OCI-LY1 (cell line): ENCODE measurements around the gene ARHGAP18.

Experiments
- H2AFZ ChIP-seq: fragments of 200-600 bp; sonication (generic), shearing (Covaris generic); 2 replicates; pipeline ENCODE4 v1.6.0; 2014; ENCODE audit warnings: antibody characterized with exemption, mild to moderate bottlenecking, low read length
- H3F3A ChIP-seq: fragments of 200-600 bp; sonication (generic), shearing (Covaris generic); 2 replicates; pipeline ENCODE4 v1.6.0; 2014; ENCODE audit warnings: mild to moderate bottlenecking, antibody characterized with exemption, low read length, moderate library complexity; ENCODE audit not compliant: insufficient read depth
- H3K27ac ChIP-seq: fragments of 200-600 bp; sonication (generic); 2 replicates; pipeline ENCODE4 v1.5.1; 2014; ENCODE audit warnings: low read length, mixed run types, mild to moderate bottlenecking, low read depth; ENCODE audit not compliant: poor library complexity, severe bottlenecking
- H3K27me3 ChIP-seq: fragments of 200-600 bp; sonication (generic); 2 replicates; pipeline ENCODE4 v1.6.0; 2014; ENCODE audit warnings: antibody characterized with exemption, mild to moderate bottlenecking, low read length, moderate library complexity; ENCODE audit not compliant: insufficient read depth
- H3K36me3 ChIP-seq: fragments of 200-600 bp; sonication (generic); 2 replicates; pipeline ENCODE4 v1.6.1; 2014; ENCODE audit warnings: mild to moderate bottlenecking, antibody characterized with exemption, low read length, moderate library complexity, mixed read lengths; ENCODE audit not compliant: insufficient read depth
- H3K4me1 ChIP-seq: fragments of 200-600 bp; sonication (generic); 2 replicates; pipeline ENCODE4 v1.5.1; 2014; ENCODE audit warnings: mild to moderate bottlenecking, low read length, moderate library complexity; ENCODE audit not compliant: insufficient read depth, severe bottlenecking
- H3K4me2 ChIP-seq: fragments of 200-600 bp; sonication (generic), shearing (Covaris generic); 2 replicates; pipeline ENCODE4 v1.6.1; 2014; ENCODE audit warnings: low read length
- H3K4me3 ChIP-seq: fragments of 200-600 bp; sonication (generic); 2 replicates; pipeline ENCODE4 v1.5.1; 2014; ENCODE audit warnings: low read length, low read depth, mild to moderate bottlenecking, mixed read lengths; ENCODE audit not compliant: poor library complexity, severe bottlenecking
- H3K79me2 ChIP-seq: fragments of 200-600 bp; shearing (Covaris generic); 2 replicates; pipeline ENCODE4 v1.6.1; 2016; ENCODE audit warnings: mixed run types, low read length, mixed read lengths; ENCODE audit not compliant: insufficient read depth
- H3K9ac ChIP-seq: fragments of 200-600 bp; sonication (generic), shearing (Covaris generic); 2 replicates; pipeline ENCODE4 v1.6.1; 2014; ENCODE audit warnings: mild to moderate bottlenecking, low read length, mixed read lengths
- H3K9me2 ChIP-seq: fragments of 200-600 bp; sonication (generic), shearing (Covaris generic); 2 replicates; pipeline ENCODE4 v1.6.1; 2014; ENCODE audit warnings: low read depth, mild to moderate bottlenecking, low read length, mixed read lengths
- H3K9me3 ChIP-seq: fragments of 200-600 bp; shearing (Covaris generic); 2 replicates; pipeline ENCODE4 v1.6.1; 2014; ENCODE audit warnings: low read length, mixed read lengths
- H4K20me1 ChIP-seq: fragments of 200-600 bp; sonication (generic), shearing (Covaris generic); 2 replicates; pipeline ENCODE4 v1.6.0; 2016; ENCODE audit warnings: mild to moderate bottlenecking, low read length; ENCODE audit not compliant: insufficient read depth
- CTCF ChIP-seq: fragments of 200-600 bp; sonication (generic), shearing (Covaris generic); IDR thresholded peaks from 2 replicates; pipeline ENCODE4 v1.5.1; 2017; ENCODE audit warnings: mild to moderate bottlenecking, antibody characterized with exemption, low read length, moderate library complexity, mixed read lengths
- EZH2 ChIP-seq: fragments of 200-600 bp; sonication (generic), shearing (Covaris generic); IDR thresholded peaks from 2 replicates; pipeline ENCODE4 v1.8.0; 2017; ENCODE audit warnings: borderline replicate concordance, mixed run types, mild to moderate bottlenecking, antibody characterized with exemption, low read length, moderate library complexity, mixed read lengths

ARHGAP18 gene

DNA sequence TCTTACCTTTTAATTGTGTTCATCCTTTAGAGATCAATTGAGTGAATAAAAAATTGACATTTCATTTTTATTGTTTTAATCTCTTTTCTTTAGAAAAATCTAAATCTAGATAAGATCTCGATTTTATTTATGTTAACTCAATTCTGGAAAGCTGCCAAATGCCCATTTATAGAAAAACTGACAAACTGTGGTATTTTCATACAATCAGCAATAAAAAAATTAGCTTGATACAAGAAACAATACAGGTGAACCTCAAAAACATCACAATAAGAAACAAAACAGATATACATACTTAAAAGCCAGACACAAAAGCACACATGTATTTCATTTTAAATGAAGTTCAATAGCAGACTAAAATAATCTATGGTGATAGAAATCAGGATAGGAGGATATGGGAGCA, 30.0 kb upstream of the ARHGAP18 start:
- no peaks in the 10 kb centered on the region for H3K9me3 ChIP-seq
- H3K27ac ChIP-seq, result no peak overlapping the region
- H4K20me1 ChIP-seq, result no peaks in the 10 kb centered on the region
- no peak overlapping the region for H2AFZ ChIP-seq
- H3K36me3 ChIP-seq, result no peaks in the 10 kb centered on the region
- no peaks in the 10 kb centered on the region for H3K9me2 ChIP-seq
- H3K27me3 ChIP-seq, result no peaks in the 10 kb centered on the region
- H3K79me2 ChIP-seq, result no peaks in the 10 kb centered on the region
- no peaks in the 10 kb centered on the region for H3K4me1 ChIP-seq
- H3F3A ChIP-seq, result no peaks in the 10 kb centered on the region
- H3K4me2 ChIP-seq, result no peak overlapping the region
- H3K4me3 ChIP-seq, result no peak overlapping the region
- H3K9ac ChIP-seq, result no peak overlapping the region
- no peak for TF ChIP-seq CTCF
- no peak for TF ChIP-seq EZH2

DNA sequence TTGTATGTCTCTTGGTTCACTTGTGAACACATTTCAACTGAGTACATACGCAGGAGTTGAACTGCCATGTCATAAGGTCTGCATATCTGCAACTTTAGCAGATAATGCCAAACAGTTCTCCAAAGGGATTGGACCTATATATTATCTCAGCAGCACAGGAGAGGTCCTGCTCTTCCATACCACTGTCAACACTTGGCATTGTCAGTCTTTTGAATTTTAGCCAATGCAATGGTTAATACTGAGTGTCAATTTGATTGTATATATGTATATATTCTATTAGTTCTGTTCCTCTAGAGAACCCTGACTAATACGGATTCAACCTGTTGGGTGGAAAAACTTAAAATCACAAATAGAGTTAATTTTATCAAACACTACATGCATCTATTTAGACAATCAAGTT, 26.1 kb upstream of the ARHGAP18 start:
- no peaks in the 10 kb centered on the region for H3K27me3 ChIP-seq
- H3K4me3 ChIP-seq, result no peak overlapping the region
- H3K27ac ChIP-seq, result no peak overlapping the region
- no peaks in the 10 kb centered on the region for H3K36me3 ChIP-seq
- no peaks in the 10 kb centered on the region for H3K9me3 ChIP-seq
- no peak for TF ChIP-seq EZH2
- TF ChIP-seq CTCF, result no peak
- H3F3A ChIP-seq, result no peaks in the 10 kb centered on the region
- no peak overlapping the region for H3K4me2 ChIP-seq
- H3K4me1 ChIP-seq, result no peaks in the 10 kb centered on the region
- no peaks in the 10 kb centered on the region for H3K79me2 ChIP-seq
- H4K20me1 ChIP-seq, result no peaks in the 10 kb centered on the region
- H3K9me2 ChIP-seq, result no peaks in the 10 kb centered on the region
- no peak overlapping the region for H3K9ac ChIP-seq
- no peak overlapping the region for H2AFZ ChIP-seq

GRCh38 chr6:129733290-129733689, 23.3 kb upstream of the ARHGAP18 start:
- no peaks in the 10 kb centered on the region for H3K27me3 ChIP-seq
- no peak for TF ChIP-seq EZH2
- peak; percentile 25; the same call in 1 of the 2 replicates for TF ChIP-seq CTCF
- no peaks in the 10 kb centered on the region for H3K79me2 ChIP-seq
- H2AFZ ChIP-seq, result no peak overlapping the region
- no peaks in the 10 kb centered on the region for H3K9me3 ChIP-seq
- no peaks in the 10 kb centered on the region for H3K36me3 ChIP-seq
- H3K4me2 ChIP-seq, result no peak overlapping the region
- H3K9me2 ChIP-seq, result no peaks in the 10 kb centered on the region
- no peaks in the 10 kb centered on the region for H3K4me1 ChIP-seq
- H3K9ac ChIP-seq, result no peak overlapping the region
- no peak overlapping the region for H3K4me3 ChIP-seq
- H3K27ac ChIP-seq, result no peak overlapping the region
- H3F3A ChIP-seq, result no peaks in the 10 kb centered on the region
- no peaks in the 10 kb centered on the region for H4K20me1 ChIP-seq
